Lower leg skin (tissue), 4 donors: ENCODE results near the gene CARD11. TPM values are rescaled to one million over a fixed set of nuclear protein-coding genes. Genes with fewer than 3 reads are reported as not detected.

ENCODE experiments used
- DNase-seq, 2 donors: peaks; one replicate each; pipeline ENCODE4 v3.0.0-alpha.2; 2019; ENCODE audit warnings: low spot score in 2 of 2
- H3K4me3 ChIP-seq: fragments of 200-600 bp; sonication (generic); 2 replicates; pipeline ENCODE4 v1.5.1; 2017; ENCODE audit warnings: mild to moderate bottlenecking, low read depth; ENCODE audit not compliant: poor library complexity, severe bottlenecking
- POLR2A ChIP-seq, 2 donors: fragments of 450-650 bp; IDR thresholded peaks; one replicate each; pipeline ENCODE4 v1.6.1; 2016 to 2017; ENCODE audit warnings: antibody characterized with exemption in 2 of 2, mild to moderate bottlenecking in 1 of 2, moderate library complexity in 1 of 2
- WGBS, 2 donors: methylation state at CpG; one replicate each; pipeline ENCODE4 v1.1.5; 2018; 5-methylcytosine and 5-hydroxymethylcytosine counted together
- intact Hi-C: fragments of 100-400 bp; cut with DNase I; formaldehyde crosslinking; loops from one replicate; pipeline ENCODE4 v1.15.0; 2023; ENCODE audit warnings: low total_unique reads
- total RNA-seq, 4 donors: library from RNA; depleted of rRNA; stranded (reverse); fragments of >200 nt; gene quantifications; one replicate each; pipeline ENCODE4 v1.1.0, GENCODE V29; 2016
- TF ChIP-seq, protein P1 (sequence below), 3 donors: fragments of 450-650 bp; IDR thresholded peaks; one replicate each; pipeline ENCODE4 v1.5.1; 2016; ENCODE audit warnings: antibody characterized with exemption in 3 of 3, mild to moderate bottlenecking in 3 of 3, moderate library complexity in 2 of 3

Gene CARD11
- total RNA-seq, 4 donors from 2014 or later = 0.17 to 0.68 TPM; not detected in 2

DNA sequence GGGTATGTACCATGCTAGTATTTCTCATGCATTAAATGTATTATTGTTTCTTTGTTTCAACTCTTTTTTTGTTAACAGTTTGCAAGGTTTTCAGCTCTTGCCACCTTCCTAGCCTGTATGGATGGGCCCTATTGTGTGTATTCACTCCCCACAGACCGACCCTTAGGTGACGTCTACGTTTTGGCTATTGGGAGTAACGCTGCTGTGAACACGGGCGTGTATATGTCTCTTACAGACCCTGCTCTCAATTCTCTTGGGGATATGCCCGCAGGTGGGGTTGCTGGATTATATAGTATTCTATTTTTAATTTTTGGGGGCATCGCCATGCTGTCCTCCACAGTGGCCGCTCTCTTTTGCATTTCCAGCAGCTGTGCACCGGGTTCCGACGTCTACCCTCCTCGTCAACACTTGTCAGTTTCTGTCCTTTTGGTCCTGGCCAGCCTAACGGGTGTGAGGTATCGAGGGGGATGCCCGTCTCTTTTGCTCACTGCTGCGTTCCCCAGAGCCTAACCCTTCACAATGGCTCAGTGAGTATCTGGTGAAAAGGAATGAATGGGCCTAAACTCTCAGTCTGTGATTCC is 135.5 kb downstream of the CARD11 start:
- 94 to 95% methylated on average over 17 of the region's 17 CpGs for WGBS, 2 donors

DNA sequence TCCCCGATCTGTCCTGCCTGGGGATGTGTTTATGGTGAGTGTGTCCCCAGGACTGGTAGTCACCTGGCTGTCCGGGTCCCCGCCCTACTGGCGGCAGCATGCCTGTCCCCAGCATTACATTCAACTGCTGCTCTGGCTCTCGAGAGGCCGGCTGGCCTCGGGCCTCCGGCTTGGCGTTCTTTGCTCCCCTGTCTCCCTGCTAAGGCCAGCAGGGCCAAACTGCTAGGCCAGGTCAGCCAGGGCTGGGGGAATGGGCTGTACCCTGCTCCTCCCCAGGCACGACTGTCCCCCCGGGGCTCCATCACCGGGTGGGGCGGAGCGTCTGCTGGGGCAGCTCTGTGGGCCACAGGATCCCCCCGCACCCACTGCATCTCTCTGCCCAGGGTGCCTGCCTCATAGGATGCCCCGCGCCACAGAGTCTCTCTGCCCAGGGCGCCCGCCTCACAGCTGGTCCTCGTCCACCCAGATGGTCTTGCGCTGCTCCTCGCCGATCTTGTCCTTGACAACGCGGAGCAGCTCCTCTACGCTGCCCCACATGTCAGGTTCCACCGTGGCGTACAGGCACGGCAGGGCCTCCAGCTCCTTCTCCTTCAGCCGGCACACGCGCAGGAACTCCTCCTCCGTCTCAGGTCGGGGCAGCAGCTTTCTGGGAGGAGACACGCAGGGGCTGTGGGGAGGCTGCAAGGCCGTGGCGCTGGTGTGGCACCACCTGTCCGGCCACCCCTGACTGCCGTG is 137.3 kb downstream of the CARD11 start:
- H3K4me3 ChIP-seq = no peak overlapping the region
- intact Hi-C loops = no loop called here
- TF ChIP-seq, protein P1, sequence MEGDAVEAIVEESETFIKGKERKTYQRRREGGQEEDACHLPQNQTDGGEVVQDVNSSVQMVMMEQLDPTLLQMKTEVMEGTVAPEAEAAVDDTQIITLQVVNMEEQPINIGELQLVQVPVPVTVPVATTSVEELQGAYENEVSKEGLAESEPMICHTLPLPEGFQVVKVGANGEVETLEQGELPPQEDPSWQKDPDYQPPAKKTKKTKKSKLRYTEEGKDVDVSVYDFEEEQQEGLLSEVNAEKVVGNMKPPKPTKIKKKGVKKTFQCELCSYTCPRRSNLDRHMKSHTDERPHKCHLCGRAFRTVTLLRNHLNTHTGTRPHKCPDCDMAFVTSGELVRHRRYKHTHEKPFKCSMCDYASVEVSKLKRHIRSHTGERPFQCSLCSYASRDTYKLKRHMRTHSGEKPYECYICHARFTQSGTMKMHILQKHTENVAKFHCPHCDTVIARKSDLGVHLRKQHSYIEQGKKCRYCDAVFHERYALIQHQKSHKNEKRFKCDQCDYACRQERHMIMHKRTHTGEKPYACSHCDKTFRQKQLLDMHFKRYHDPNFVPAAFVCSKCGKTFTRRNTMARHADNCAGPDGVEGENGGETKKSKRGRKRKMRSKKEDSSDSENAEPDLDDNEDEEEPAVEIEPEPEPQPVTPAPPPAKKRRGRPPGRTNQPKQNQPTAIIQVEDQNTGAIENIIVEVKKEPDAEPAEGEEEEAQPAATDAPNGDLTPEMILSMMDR (IDR thresholded peaks at IDR 0.05) = no peak
- TF ChIP-seq POLR2A (IDR thresholded peaks at IDR 0.05) = no peak
- 86 to 91% methylated on average over 37 to 38 of the region's 39 CpGs for WGBS, 2 donors
- DNase-seq = no peak

More for the DNA sequence above, 135.5 kb downstream of the CARD11 start:
- no peak for TF ChIP-seq POLR2A (IDR thresholded peaks at IDR 0.05)
- TF ChIP-seq, protein P1 (IDR thresholded peaks at IDR 0.05) = no peak
- no peak overlapping the region for H3K4me3 ChIP-seq
- intact Hi-C loops = no loop called here
- DNase-seq = no peak

DNA sequence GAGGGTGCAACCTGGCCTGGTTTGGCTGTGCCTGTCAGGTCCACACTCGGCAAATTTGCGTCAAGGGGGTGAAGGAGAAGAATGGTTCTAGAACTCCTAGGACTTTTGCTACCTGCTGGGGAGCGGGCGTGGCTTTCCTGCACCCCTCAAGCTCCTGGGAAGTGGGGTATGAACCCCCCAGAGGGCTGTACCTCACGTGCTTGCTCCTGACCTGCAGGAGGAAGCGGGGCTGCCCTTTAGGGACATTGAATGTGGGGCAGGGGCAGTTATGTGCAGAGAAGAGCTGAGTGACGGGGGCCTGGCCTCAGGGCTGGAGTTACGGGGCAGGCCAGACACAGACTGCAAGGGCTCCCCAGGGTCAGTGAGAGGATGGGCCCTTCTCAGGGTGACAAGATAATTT is 138.2 kb downstream of the CARD11 start:
- DNase-seq = no peak
- 90 to 92% methylated on average over 8 of the region's 8 CpGs for WGBS, 2 donors
- intact Hi-C loops = no loop called here
- no peak overlapping the region for H3K4me3 ChIP-seq
- TF ChIP-seq, protein P1 (IDR thresholded peaks at IDR 0.05) = no peak
- no peak for TF ChIP-seq POLR2A (IDR thresholded peaks at IDR 0.05)

DNA sequence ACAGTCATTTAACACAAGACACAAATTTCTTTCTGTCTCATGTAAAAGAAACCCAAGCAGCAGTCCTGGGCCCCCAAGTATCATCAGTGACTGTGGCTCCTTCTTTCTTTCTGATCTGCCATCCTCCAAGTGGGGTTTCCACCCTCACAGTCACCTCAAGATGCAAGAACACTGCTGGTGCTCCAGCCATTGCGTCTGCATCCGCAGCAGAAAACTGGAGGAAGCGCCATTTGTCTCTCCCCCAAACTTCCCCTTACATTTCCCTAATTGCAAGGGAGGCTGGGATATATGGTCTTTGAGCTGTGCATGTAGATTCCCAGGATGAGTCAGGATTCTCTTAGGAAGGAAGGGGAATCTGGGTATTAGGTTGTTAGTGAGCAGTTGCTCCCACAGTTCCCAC is 138.6 kb downstream of the CARD11 start:
- WGBS, 2 donors = 91 to 96% methylated on average over 3 of the region's 3 CpGs
- intact Hi-C loops = no loop called here
- TF ChIP-seq, protein P1 (IDR thresholded peaks at IDR 0.05) = no peak
- TF ChIP-seq POLR2A (IDR thresholded peaks at IDR 0.05) = no peak
- no peak overlapping the region for H3K4me3 ChIP-seq
- no peak for DNase-seq

DNA sequence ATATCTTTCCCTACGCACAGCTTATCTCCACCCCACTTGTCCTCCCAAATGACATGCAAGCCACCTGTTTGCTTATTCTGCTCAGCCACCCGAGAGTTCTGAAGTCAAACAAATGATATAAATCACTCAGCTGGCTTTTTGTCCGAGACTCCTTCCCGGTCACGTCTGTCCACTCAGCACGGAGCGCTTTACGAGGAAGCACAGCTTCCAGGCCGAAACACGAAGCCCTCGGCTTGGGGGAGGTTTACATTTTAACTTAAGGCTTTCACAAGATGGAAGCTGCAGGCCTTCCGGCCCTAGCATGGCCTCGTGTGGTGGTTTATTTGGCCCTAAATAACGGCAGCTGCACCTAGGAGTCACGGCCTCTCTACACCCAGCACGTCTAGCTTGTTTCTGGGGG is 139.5 kb downstream of the CARD11 start:
- no peak for DNase-seq
- no peak overlapping the region for H3K4me3 ChIP-seq
- intact Hi-C loops = no loop called here
- no peak for TF ChIP-seq POLR2A (IDR thresholded peaks at IDR 0.05)
- TF ChIP-seq, protein P1 (IDR thresholded peaks at IDR 0.05) = no peak
- 86 to 88% methylated on average over 16 of the region's 16 CpGs for WGBS, 2 donors
